HG03571 (cell line): ENCODE data around the gene THG1L.
A peak's percentile ranks its signal among the peaks of the same experiment; 100 is the strongest.
"Not testable (repeated sequence)": the region's sequence is repeated elsewhere in the genome, so short reads cannot be mapped to it uniquely, and the experiment has no call there.

Experiments used
- ATAC-seq: cut with Tn5 transposase; IDR thresholded peaks from one replicate; pipeline ENCODE4 v1.9.1; 2021; ENCODE audit not compliant: unreplicated experiment

THG1L gene

GRCh38 chr5:157731272-157732129 is at the start of gene THG1L:
Gene THG1L, plus strand, starts transcription at chr5:157731420. Its CDS starts 21 bp downstream, at chr5:157731441.
- ATAC-seq = peak; percentile 89

DNA sequence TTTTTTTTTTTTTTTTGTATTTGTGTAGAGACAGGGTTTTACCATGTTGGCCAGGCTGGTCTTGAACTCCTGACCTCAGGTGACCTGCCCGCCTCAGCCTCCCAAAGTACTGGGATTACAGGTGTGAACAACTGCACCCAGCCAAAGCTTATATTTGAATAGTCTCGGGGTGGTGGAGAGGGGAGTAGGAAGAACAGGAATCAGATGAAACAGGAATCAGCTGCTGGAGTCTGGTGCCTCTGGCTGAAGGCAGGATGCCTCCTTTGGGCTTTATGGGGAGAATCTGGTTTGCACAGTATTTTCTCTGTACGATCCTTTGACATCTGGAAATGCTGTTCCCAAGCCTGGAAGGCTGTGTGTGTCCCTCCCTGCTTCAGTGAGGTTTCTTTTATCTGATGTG is 49.0 kb upstream of the THG1L start:
- ATAC-seq = no peak

- ATAC-seq = not testable (repeated sequence)
Observed at GRCh38 chr5:157686276-157687197, 44.7 kb upstream of the THG1L start.

DNA sequence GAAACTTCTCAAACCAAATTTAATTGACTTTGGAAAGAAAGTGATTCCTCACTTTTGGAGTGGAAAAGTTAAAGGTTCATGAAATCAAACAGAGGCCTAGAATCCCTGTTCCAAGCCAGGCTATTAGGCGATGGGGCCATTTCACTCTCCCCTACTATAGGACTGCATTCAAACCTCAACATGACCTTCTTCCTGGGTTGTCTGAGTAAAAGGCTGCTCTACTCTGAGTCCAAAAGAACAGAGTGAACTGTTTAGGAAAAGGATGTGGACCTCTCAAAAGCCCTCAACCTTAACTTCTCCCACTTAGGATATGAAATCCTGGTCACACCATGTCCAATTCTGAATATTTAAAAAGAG is 44.0 kb upstream of the THG1L start:
- ATAC-seq = no peak

DNA sequence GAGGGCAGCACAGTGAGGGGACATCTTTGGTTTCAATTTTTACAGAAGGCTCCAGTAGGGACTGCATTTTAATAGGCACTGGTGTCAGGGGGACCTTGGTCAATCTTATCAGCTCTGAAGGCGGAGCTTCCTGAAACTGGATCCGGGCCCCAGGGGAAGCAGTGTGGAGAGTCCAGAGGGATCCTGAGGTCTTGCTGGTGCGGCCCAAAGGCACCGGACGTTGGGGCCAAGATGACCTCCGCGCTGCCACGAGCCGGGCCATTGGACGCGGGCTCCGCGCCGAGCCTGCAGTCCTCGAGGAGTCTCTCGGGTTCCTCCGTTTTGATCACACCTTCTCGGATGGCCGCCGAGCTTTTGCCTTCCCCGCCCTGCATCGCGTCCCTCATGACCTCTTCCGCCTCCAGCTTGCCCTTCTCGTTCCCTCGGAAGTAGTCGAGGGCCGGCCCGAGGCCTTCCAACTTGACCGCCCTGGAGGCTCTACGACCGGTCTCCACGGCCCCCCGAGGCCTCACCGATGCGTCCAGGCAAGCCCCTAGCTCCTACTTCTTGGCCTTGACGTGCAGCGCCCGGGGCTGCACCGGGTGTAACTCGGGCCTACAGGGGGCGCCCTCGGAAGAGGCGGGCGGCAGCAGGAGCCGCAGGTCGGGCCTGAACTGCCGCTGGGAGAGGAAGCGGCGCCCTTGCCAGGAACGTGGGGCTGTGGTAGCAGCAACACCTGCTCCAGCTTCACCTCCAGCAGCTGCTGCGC is 41.1 kb upstream of the THG1L start:
- ATAC-seq = no peak

- no peak for ATAC-seq
Observed at GRCh38 chr5:157690690-157691433, 40.4 kb upstream of the THG1L start.

DNA sequence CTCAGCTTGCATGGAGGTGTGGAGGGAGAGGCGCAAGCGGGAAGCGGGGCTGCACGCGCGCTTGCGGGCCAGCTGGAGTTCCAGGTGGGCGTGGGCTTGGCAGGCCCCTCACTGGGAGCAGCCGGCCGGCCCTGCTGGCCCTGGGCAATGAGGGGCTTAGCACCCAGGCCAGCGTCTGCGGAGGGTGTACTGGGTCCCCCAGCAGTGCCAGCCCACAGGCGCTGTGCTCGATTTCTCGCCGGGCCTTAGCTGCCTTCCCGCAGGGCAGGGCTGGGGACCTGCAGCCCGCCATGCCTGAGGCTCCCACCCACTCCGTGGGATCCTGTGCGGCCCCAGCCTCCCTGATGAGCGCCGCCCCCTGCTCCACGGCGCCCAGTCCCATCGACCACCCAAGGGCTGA is 37.4 kb upstream of the THG1L start:
- ATAC-seq = not testable (repeated sequence)

- ATAC-seq = not testable (repeated sequence)
Observed at GRCh38 chr5:157696154-157696553, 35.1 kb upstream of the THG1L start.

DNA sequence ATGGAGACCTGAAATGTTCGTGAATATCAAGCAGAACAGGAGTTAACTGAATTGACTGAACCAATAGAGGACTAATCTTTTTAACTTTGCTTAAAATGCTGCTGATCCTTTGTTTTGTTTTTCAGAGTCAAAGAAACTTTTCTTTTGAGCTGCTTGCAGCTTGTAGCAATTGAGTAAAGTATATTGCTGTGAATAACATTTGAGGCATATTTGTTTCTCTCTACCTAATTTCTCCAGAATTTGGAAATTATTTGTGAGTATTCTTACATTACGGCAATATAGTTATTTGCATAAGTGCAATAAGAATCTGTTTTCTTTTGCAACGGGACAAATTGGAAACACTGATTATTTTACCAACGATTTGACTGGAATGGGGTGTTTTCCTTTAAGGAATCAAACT is 32.5 kb upstream of the THG1L start:
- ATAC-seq = not testable (repeated sequence)

DNA sequence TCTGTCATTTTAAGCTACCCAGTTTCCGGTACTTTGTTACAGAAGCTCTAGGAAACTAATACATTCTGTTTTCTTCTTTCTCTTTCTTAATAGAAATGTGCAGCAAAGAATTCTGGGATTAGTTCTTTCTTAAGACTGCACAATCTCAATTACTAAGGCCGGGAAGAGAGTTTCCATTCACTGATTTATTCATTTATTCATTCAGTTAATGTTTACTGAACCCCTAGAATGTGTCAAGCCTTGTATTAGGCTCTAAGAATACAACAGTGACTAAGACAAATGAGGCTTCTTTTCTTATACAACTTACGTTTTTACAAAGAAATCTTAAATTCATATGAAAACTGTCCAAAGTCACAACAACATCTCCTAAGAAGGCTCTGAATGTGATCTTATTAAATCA is 27.5 kb upstream of the THG1L start:
- ATAC-seq = no peak

DNA sequence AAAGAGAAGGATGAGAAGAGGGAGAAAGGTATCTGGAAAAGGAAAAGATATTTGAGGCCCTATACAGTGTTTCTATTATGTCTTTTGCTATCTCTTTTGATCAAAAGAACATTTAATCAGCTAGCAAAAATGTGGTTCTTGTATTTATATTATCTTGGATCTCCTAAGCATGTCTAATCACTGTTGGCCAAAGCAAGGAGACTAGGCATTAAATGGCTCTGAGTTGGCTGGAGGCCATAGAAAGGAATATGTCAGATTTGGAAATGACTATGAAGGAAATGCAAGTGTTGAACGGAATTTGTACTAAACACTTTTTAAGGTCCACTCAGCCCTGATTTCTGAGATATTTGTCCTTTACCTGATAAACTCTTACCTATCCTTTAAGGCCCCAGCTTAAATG is 22.4 kb upstream of the THG1L start:
- no peak for ATAC-seq

- ATAC-seq = no peak
Observed at GRCh38 chr5:157709346-157709745, 21.9 kb upstream of the THG1L start.

- no peak for ATAC-seq
Observed at GRCh38 chr5:157710431-157710830, 20.8 kb upstream of the THG1L start.

- no peak for ATAC-seq
Observed at GRCh38 chr5:157710882-157711281, 20.3 kb upstream of the THG1L start.

GRCh38 chr5:157713830-157714595 is 17.2 kb upstream of the THG1L start:
- no peak for ATAC-seq

GRCh38 chr5:157714596-157714864 is 16.7 kb upstream of the THG1L start:
- no peak for ATAC-seq

- no peak for ATAC-seq
Observed at GRCh38 chr5:157718519-157718918, 12.7 kb upstream of the THG1L start.

DNA sequence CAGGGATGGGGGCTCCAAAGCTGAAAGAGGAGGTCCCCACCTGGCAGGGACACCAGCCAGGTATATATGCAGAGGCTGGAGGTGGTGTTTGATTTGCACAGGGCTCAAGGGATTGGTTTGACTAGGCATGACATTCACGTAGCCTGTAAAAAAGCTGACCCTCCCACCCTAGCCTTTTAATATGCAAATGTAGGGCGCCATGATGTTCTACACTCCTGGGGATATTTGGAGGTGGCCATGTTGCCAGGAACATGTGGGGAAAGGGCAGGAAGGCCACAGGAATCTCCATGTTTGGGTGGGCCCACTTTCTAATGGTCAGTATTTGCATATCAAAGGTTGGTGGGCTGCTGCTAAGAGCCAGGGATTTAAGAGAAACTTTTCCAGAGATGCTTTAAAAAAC is 12.0 kb upstream of the THG1L start:
- no peak for ATAC-seq

GRCh38 chr5:157721159-157721558 is 10.1 kb upstream of the THG1L start:
- ATAC-seq = no peak

- not testable (repeated sequence) for ATAC-seq
Observed at GRCh38 chr5:157722895-157723294, 8.3 kb upstream of the THG1L start.
